Activated naive CD4-positive, alpha-beta T cell treated with anti-CD3 and anti-CD28 coated beads for 36 hours (primary cell): ENCODE measurements around the gene WDR74. TPM values are rescaled to one million over a fixed set of nuclear protein-coding genes. Genes with fewer than 3 reads are reported as not detected.
A peak's percentile ranks its signal among the peaks of the same experiment; 100 is the strongest.
"Not testable (repeated sequence)": the region's sequence is repeated elsewhere in the genome, so short reads cannot be mapped to it uniquely, and the experiment has no call there.

ENCODE experiments used
- CTCF ChIA-PET: fragments of 350-600 bp; sonication (Branson Sonifier 250); formaldehyde crosslinking; loops from one replicate; lab custom pipeline; 2021; ENCODE audit warnings: antibody characterized with exemption; lab: Charles Lee
- DNase-seq: peaks from one replicate; pipeline ENCODE4 v3.0.0-alpha.2; 2020
- H3K27ac Mint-ChIP-seq: one replicate; pipeline ENCODE4 v1.8.0; 2021; ENCODE audit warnings: mild to moderate bottlenecking, mixed read lengths
- H3K27me3 Mint-ChIP-seq: one replicate; pipeline ENCODE4 v1.8.0; 2021; ENCODE audit warnings: low read depth, mixed read lengths
- H3K36me3 Mint-ChIP-seq: one replicate; pipeline ENCODE4 v1.8.0; 2021; ENCODE audit warnings: low read depth, mixed read lengths
- H3K4me1 Mint-ChIP-seq: one replicate; pipeline ENCODE4 v1.8.0; 2021; ENCODE audit warnings: low read depth, mixed read lengths
- H3K4me3 Mint-ChIP-seq: one replicate; pipeline ENCODE4 v1.8.0; 2021; ENCODE audit warnings: mild to moderate bottlenecking, moderate library complexity, mixed read lengths
- H3K9me3 Mint-ChIP-seq: one replicate; pipeline ENCODE4 v1.8.0; 2021; ENCODE audit warnings: mixed read lengths
- intact Hi-C: fragments of 100-400 bp; cut with micrococcal nuclease; formaldehyde crosslinking; loops from one replicate; pipeline ENCODE4 v1.15.1; 2023
- total RNA-seq, 2 experiments: library from RNA; stranded (reverse); gene quantifications; one replicate each; pipeline ENCODE4 v1.2.3, GENCODE V29; 2021

The WDR74 gene
- total RNA-seq, 2 experiments from 2014 or later = 74.4 to 78.7 TPM

DNA sequence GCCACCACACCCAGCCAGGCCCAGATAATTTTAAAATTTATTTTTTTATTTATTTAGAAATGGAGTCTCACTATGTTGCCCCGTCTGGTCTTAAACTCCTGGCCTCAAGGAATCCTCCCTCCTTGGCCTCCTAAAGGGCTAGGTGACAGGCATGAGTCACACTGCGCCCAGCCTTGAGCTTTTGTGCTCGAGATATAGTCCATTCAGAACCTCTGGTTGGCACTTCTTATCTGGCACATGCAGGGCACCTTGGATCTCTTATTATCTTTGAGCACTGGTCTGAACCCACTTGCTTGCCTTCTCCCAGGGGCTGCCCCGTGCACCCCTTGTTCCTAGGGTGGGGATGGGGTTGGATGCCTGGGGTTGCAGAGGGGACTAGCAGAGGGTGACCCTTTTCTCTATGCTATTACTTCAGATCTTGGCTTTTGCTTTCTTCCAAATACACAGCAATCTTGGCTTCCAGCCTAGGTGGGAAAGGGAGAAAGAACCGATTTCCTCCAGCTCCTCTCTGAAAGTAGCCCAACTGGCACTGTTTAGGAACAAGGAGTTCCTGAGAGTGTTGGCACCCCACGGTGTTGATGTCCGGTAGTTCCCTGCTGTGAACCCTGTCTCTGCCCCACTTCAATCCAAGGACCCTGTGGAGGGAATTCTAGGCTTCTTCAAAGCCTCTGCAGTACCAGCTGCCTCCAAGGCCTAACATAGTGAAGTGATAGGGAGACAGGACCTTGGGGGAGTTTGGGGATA, 40.0 kb upstream of the WDR74 start:
- intact Hi-C loops = no loop called here
- H3K4me1 Mint-ChIP-seq = peaks cover 35% of the 10 kb centered on the region
- no peak for DNase-seq
- CTCF ChIA-PET = interaction anchor here (0.7 to 0.9 kb wide), 3 partner anchors 12 to 23 kb away, joined by 3 read pairs; no protein-coding TSS in a partner anchor
- no peaks in the 10 kb centered on the region for H3K9me3 Mint-ChIP-seq
- H3K27ac Mint-ChIP-seq = peak overlapping the region; percentile 100
- H3K27me3 Mint-ChIP-seq = no peaks in the 10 kb centered on the region
- H3K36me3 Mint-ChIP-seq = peaks cover 58% of the 10 kb centered on the region
- peak overlapping the region; percentile 100 for H3K4me3 Mint-ChIP-seq

DNA sequence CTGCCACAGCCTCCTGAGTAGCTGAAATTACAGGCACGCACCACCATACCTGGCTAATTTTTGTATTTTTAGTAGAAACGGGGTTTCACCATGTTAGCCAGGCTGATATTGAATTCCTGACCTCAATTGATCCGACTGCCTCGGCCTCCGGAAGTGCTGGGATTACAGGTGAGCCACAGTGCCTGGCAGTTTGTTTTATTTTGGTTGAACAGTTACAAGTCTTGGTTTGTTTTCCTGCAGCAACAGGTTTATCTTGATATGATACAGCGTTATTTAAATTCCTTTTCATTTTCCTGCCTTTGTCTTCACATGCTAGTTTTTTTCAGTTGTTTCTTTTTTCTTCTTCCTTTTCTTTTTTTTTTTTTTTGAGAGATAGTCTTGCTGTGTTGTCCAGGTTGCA, 37.3 kb upstream of the WDR74 start:
- no peak overlapping the region for H3K27ac Mint-ChIP-seq
- no peak overlapping the region for H3K4me3 Mint-ChIP-seq
- no peaks in the 10 kb centered on the region for H3K9me3 Mint-ChIP-seq
- no peaks in the 10 kb centered on the region for H3K27me3 Mint-ChIP-seq
- DNase-seq = no peak
- peaks cover 36% of the 10 kb centered on the region for H3K36me3 Mint-ChIP-seq
- H3K4me1 Mint-ChIP-seq = peaks cover 14% of the 10 kb centered on the region
- CTCF ChIA-PET = no interaction called here
- intact Hi-C loops = no loop called here

DNA sequence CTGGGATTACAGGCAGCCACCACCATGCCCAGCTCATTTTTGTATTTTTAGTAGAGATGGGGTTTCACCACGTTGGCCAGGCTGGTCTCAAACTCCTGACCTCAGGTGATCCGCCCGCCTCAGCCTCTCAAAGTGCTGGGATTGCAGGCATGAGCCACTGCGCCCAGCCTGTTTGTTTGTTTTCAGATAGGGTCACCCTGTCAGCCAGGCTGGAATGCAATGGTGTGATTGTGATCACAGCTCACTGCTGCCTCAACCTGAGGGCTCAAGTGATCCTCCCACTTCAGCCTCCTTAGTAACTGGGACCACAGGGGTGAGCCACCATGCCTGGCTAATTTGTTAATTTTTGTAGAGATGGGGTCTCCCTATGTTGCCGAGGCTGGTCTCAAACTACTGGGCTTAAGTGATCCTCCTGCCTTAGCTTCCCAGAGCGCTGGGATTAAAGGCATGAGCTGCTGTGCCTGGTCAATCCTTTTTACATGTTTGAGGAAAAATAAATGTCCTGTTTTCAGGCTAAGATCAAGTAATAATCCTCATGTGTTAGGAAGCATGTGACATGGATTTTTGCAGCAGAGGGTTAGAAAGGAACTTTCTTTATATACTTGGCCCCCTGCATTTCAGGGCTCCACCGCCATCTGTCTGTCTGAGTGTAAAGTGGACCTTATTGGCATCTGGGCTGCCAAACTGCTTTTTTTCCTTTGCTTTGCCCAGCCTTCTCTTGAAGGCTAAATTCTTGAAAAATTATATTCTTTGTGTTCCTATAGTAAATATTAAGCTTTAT, 36.5 kb upstream of the WDR74 start:
- Mint-ChIP-seq H3K4me1 (peaks cover 14% of the 10 kb centered on the region), H3K4me3 (no peak overlapping the region), H3K27me3 (no peaks in the 10 kb centered on the region), H3K36me3 (peaks cover 31% of the 10 kb centered on the region), H3K9me3 (no peaks in the 10 kb centered on the region), H3K27ac (no peak overlapping the region)
- DNase-seq = no peak
- CTCF ChIA-PET = interaction anchor here (1.0 kb wide), 1 partner anchor 12 kb away, joined by 3 read pairs; no protein-coding TSS in a partner anchor
- intact Hi-C loops = no loop called here

DNA sequence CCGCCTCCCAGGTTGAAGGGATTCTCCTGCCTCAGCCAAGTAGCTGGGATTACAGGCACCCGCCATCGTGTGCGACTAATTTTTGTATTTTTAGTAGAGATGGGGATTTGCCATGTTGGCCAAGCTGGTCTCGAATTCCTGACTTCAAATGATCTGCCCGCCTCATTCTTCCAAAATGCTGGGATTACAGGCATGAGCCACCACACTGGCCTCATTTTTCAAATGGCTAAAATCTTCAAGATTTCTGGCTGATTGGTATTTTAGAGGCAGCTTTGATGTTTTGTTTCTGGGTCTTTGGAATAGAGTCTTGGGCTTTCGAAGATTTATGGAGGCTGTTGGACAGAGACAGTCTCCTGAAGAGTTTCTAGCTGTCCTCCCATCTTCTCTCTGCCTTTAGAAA, 35.5 kb upstream of the WDR74 start:
- intact Hi-C loops = no loop called here
- peaks cover 10% of the 10 kb centered on the region for H3K4me1 Mint-ChIP-seq
- DNase-seq = no peak
- CTCF ChIA-PET = interaction anchor here (0.7 to 1.1 kb wide), 2 partner anchors 13 to 203 kb away, joined by 3 read pairs; partner anchors contain the start of gene LBHD1
- H3K36me3 Mint-ChIP-seq = peaks cover 25% of the 10 kb centered on the region
- no peaks in the 10 kb centered on the region for H3K9me3 Mint-ChIP-seq
- no peaks in the 10 kb centered on the region for H3K27me3 Mint-ChIP-seq
- H3K27ac Mint-ChIP-seq = no peak overlapping the region
- no peak overlapping the region for H3K4me3 Mint-ChIP-seq

DNA sequence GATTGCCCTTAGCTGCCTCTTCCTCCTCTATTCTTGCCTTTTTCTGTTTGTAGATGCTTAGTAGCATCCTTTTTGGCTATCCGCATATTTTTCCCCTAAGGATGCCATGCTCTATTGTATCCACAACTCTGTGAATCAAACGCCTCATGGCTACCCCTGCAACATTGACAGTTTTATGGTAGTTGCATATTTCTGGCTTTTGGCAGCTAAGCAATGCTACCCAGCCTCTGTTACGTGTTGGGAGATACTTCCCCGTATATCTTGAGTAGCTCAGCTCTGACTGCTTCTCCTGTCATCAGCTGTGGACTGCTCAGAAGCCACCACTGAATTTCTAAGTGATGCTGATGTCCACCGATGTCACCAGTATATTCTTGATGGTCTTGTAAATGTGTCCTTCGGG, 26.2 kb upstream of the WDR74 start:
- intact Hi-C loops = no loop called here

DNA sequence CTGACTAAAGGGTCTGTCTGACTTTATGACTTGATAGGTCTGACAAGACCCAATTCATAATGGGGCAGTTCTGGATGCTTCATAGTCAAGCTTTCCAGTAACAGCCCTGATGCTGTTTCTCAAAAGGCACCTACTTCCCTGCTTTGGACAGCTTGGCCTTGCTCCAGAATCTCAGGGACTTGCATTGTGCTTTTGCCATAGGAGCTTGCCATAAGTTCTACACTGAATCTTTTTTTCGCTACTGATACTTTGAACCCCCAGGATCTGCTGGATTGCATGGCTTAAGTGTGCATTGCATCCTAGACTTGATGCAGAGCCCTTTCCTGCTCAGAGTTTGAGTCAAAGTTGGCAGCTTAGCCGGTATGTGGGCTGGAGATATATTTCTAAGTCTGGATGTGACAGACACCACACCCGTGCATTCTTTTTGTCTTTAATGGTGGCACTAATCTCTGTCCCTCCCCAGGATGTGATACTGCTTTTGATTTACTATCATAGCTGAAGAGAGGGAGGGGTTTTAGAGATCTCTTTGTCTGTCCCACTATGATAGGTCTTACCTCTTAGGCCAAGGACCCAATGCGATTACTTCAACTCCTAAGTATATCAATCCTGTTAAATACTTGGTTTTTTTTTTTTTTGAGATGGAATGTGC, 24.4 kb upstream of the WDR74 start:
- Mint-ChIP-seq H3K36me3 (peaks cover 25% of the 10 kb centered on the region), H3K27me3 (no peaks in the 10 kb centered on the region), H3K27ac (no peak overlapping the region), H3K9me3 (no peaks in the 10 kb centered on the region), H3K4me3 (no peak overlapping the region), H3K4me1 (peaks cover 30% of the 10 kb centered on the region)
- DNase-seq = no peak
- CTCF ChIA-PET = interaction anchor here (0.6 to 3.6 kb wide), 6 partner anchors 10 to 78 kb away, joined by 3 to 27 read pairs (median 3); no protein-coding TSS in a partner anchor
- intact Hi-C loops = loop anchor here (2.0 to 5.0 kb wide), 2 partner anchors 135 to 472 kb away; partner anchors contain the start of gene TTC9C

More for the DNA sequence above, 26.2 kb upstream of the WDR74 start:
- CTCF ChIA-PET = interaction anchor here (1.2 to 1.7 kb wide), 3 partner anchors 8 to 441 kb away, joined by 3 to 7 read pairs (median 3); no protein-coding TSS in a partner anchor
- Mint-ChIP-seq H3K27me3 (no peaks in the 10 kb centered on the region), H3K9me3 (no peaks in the 10 kb centered on the region), H3K36me3 (peaks cover 16% of the 10 kb centered on the region), H3K4me1 (peaks cover 17% of the 10 kb centered on the region), H3K27ac (no peak overlapping the region), H3K4me3 (no peak overlapping the region)
- no peak for DNase-seq

DNA sequence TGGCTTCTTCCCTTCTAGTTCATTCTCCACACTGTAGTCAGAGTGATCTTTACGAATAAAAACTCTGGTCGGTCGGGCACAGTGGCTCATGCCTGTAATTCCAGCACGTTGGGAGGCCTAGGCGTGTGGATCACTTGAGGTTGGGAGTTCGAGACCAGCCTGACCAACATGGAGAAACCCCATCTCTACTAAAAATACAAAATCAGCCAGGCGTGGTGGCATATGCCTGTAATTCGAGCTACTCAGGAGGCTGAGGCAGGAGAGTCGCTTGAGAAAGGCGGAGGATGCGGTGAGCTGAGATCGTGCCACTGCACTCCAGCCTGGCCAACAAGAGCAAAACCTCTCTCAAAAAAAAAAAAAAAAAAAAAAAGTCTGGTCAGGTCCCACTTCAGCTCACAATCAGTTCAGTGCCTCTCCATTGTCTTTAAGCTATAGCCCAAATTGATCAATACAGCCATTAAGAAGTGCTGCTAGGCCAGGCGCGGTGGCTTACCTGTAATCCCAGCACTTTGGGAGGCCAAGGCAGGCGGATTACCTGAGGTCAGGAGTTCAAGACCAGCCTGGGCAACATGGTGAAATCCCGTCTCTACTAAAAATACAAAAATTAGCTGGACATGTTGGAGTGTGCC, 22.3 kb upstream of the WDR74 start:
- H3K27ac Mint-ChIP-seq, H3K9me3 Mint-ChIP-seq, DNase-seq, H3K27me3 Mint-ChIP-seq, H3K4me3 Mint-ChIP-seq: not testable (repeated sequence)
- H3K4me1 Mint-ChIP-seq = peaks cover 46% of the 10 kb centered on the region
- intact Hi-C loops = loop anchor here (1.0 to 5.0 kb wide), 4 partner anchors 74 to 469 kb away; partner anchors contain the start of genes TMEM179B and TTC9C
- H3K36me3 Mint-ChIP-seq = peaks cover 35% of the 10 kb centered on the region
- CTCF ChIA-PET = interaction anchor here (0.6 to 3.6 kb wide), 13 partner anchors 11 to 574 kb away, joined by 3 to 27 read pairs (median 4); no protein-coding TSS in a partner anchor

DNA sequence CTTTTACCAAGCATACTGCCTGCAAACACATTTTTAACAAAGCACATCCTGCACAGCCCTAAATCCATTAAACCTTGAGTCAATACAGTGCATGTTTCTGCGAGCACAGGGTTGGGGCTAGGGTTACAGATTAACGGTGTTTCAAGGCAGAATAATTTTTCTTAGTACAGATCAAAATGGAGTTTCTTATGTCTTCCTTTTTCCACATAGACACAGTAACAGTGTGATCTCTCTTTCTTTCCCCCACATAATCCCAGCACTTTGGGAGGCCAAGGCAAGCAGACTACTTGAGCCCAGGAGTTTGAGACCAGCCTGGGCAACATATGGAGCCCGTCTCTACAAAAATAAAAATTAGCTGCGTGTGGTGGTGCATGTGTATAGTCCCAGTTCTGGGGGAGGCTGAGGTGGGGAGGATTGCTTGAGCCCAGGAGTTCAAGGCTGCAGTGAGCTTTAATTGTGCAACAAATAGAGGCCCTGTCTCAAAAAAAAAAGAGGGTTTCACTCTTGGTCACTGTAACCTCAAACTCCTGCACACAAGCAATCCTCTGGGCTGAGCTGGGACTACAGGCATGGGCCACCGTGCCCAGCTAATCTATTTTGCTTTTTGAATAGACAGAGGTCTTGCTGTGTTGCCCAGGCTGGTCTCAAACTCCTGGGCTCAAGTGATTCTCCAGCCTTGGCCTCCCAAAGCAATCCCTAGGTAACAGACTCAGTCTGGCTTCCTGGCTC, 21.6 kb upstream of the WDR74 start:
- Mint-ChIP-seq H3K36me3 (peaks cover 37% of the 10 kb centered on the region), H3K9me3 (no peaks in the 10 kb centered on the region), H3K27ac (no peak overlapping the region), H3K4me3 (no peak overlapping the region), H3K4me1 (peaks cover 46% of the 10 kb centered on the region), H3K27me3 (no peaks in the 10 kb centered on the region)
- CTCF ChIA-PET = interaction anchor here (0.9 to 3.6 kb wide), 9 partner anchors 10 to 92 kb away, joined by 3 to 27 read pairs (median 4); no protein-coding TSS in a partner anchor
- DNase-seq = no peak
- intact Hi-C loops = loop anchor here (5.0 kb wide), 1 partner anchor 469 kb away; no protein-coding TSS in a partner anchor

DNA sequence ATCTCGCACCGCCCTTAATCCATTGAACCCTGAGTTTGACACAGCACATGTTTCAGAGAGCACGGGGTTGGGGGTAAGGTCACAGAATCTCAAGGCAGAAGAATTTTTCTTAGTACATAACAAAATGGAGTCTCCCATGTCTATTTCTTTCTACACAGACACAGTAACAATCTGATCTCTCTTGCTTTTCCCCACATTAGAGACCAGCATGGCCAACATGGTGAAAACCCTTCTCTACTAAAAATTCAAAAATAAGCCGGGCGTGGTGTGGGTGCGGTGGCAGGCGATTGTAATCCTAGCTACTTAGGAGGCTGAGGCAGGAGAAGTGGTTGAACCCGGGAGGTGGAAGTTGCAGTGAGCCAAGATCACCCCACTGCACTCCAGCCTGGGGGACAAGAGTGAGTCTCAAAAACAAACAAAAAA, 19.9 kb upstream of the WDR74 start:
- peaks cover 46% of the 10 kb centered on the region for H3K4me1 Mint-ChIP-seq
- intact Hi-C loops = loop anchor here (5.0 kb wide), 1 partner anchor 187 kb away; the partner anchor contains the start of genes LBHD1 and UQCC3
- DNase-seq, H3K27me3 Mint-ChIP-seq, H3K27ac Mint-ChIP-seq, H3K4me3 Mint-ChIP-seq, H3K9me3 Mint-ChIP-seq, CTCF ChIA-PET: not testable (repeated sequence)
- peaks cover 53% of the 10 kb centered on the region for H3K36me3 Mint-ChIP-seq

DNA sequence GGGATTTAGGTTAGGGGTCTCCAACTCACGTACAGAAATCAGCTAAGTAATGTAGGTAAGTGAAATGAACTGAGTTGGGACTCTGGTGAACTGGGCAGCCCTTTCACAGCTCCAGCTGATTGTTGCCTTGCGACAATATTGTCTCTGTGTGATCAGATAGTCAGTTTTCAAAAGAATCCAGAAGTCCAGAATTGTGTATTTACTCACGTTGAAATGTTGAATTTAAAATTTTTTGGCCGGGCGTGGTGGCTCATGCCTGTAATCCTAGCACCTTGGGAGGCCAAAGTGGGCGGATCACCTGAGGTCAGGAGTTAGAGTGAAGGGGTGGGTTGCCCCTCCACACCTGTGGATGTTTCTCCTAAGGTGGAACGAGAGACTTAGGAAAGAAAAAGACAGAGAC, 18.8 kb upstream of the WDR74 start:
- peaks cover 59% of the 10 kb centered on the region for H3K36me3 Mint-ChIP-seq
- CTCF ChIA-PET = interaction anchor here (0.7 to 3.4 kb wide), 4 partner anchors 9 to 132 kb away, joined by 3 to 28 read pairs (median 4); partner anchors contain the start of gene TMEM179B
- H3K9me3 Mint-ChIP-seq = no peaks in the 10 kb centered on the region
- H3K4me1 Mint-ChIP-seq = peaks cover 52% of the 10 kb centered on the region
- peak overlapping the region; percentile 99 for H3K4me3 Mint-ChIP-seq
- no peak overlapping the region for H3K27ac Mint-ChIP-seq
- DNase-seq = no peak
- intact Hi-C loops = loop anchor here (5.0 kb wide), 1 partner anchor 186 kb away; the partner anchor contains the start of genes LBHD1 and UQCC3
- H3K27me3 Mint-ChIP-seq = no peaks in the 10 kb centered on the region
